ENCODE data around the gene ESRRG. TPM values are rescaled to one million over a fixed set of nuclear protein-coding genes. Genes with fewer than 3 reads are reported as not detected.
"Not testable (repeated sequence)": the region's sequence is repeated elsewhere in the genome, so short reads cannot be mapped to it uniquely, and the experiment has no call there.

The ESRRG gene
- total and polyA plus RNA-seq, 4 donors: 0.19 to 4.5 (median 1.3) TPM

GRCh38 chr1:216705676-216706075 is 17.6 kb downstream of the ESRRG start:
- no peak for TF ChIP-seq CTCF (IDR thresholded peaks at IDR 0.05; ENCODE audit: control extremely low read depth, extremely low read depth)
- DNase-seq: no peak

GRCh38 chr1:216704065-216704464 is 19.2 kb downstream of the ESRRG start:
- WGBS, 2 donors: 92 to 95% methylated on average over 9 of the region's 9 CpGs
- H3K36me3 ChIP-seq (ENCODE audit: control insufficient read depth in 4 of 4, insufficient read depth in 4 of 4, low read length in 4 of 4); H3K27ac ChIP-seq (ENCODE audit: low read depth in 1 of 2, low read length in 1 of 2): not testable (repeated sequence)

More at GRCh38 chr1:216705676-216706075, 17.6 kb downstream of the ESRRG start:
- no peak overlapping the region for H3K27ac ChIP-seq (ENCODE audit: low read depth in 1 of 2, low read length in 1 of 2)
- no peaks in the 10 kb centered on the region for H3K36me3 ChIP-seq (ENCODE audit: control insufficient read depth in 4 of 4, insufficient read depth in 4 of 4, low read length in 4 of 4)
- H3K9ac ChIP-seq (ENCODE audit: insufficient read depth in 1 of 2, low read length in 2 of 2): no peak overlapping the region
- ATAC-seq (ENCODE audit: insufficient read depth, low FRiP score): no peak
- no peak overlapping the region for H3K4me3 ChIP-seq
- H3K4me1 ChIP-seq (ENCODE audit: control insufficient read depth in 5 of 5, insufficient read depth in 5 of 5, low read length in 5 of 5): peaks cover 0 to 10% (median 0%) of the 10 kb centered on the region in 5 donors
- no peaks in the 10 kb centered on the region for H3K27me3 ChIP-seq (ENCODE audit: control insufficient read depth in 3 of 3, insufficient read depth in 3 of 3, low read length in 2 of 3)
- 80 to 82% methylated on average over 4 of the region's 4 CpGs for WGBS, 2 donors
- no peaks in the 10 kb centered on the region for H3K9me3 ChIP-seq (ENCODE audit: control insufficient read depth in 4 of 4, insufficient read depth in 3 of 4, low read length in 3 of 4)

GRCh38 chr1:216702170-216702569 is 21.1 kb downstream of the ESRRG start:
- Histone ChIP-seq H3K4me3 (no peak overlapping the region), H3K27me3 (ENCODE audit: control insufficient read depth in 3 of 3, insufficient read depth in 3 of 3, low read length in 2 of 3) (no peaks in the 10 kb centered on the region), H3K27ac (ENCODE audit: low read depth in 1 of 2, low read length in 1 of 2) (no peak overlapping the region), H3K9me3 (ENCODE audit: control insufficient read depth in 4 of 4, insufficient read depth in 3 of 4, low read length in 3 of 4) (no peaks in the 10 kb centered on the region), H3K36me3 (ENCODE audit: control insufficient read depth in 4 of 4, insufficient read depth in 4 of 4, low read length in 4 of 4) (no peaks in the 10 kb centered on the region), H3K4me1 (ENCODE audit: control insufficient read depth in 5 of 5, insufficient read depth in 5 of 5, low read length in 5 of 5) (peaks cover 0 to 8% (median 0%) of the 10 kb centered on the region in 5 donors), H3K9ac (ENCODE audit: insufficient read depth in 1 of 2, low read length in 2 of 2) (no peak overlapping the region)
- TF ChIP-seq CTCF (IDR thresholded peaks at IDR 0.05; ENCODE audit: control extremely low read depth, extremely low read depth): no peak
- ATAC-seq (ENCODE audit: insufficient read depth, low FRiP score) (no peak), DNase-seq (no peak)
- WGBS, 2 donors: 82 to 88% methylated on average over 3 of the region's 3 CpGs

More at GRCh38 chr1:216704065-216704464, 19.2 kb downstream of the ESRRG start:
- H3K27me3 ChIP-seq (ENCODE audit: control insufficient read depth in 3 of 3, insufficient read depth in 3 of 3, low read length in 2 of 3); ATAC-seq (ENCODE audit: insufficient read depth, low FRiP score); H3K4me1 ChIP-seq (ENCODE audit: control insufficient read depth in 5 of 5, insufficient read depth in 5 of 5, low read length in 5 of 5); DNase-seq; H3K9ac ChIP-seq (ENCODE audit: insufficient read depth in 1 of 2, low read length in 2 of 2); H3K4me3 ChIP-seq; H3K9me3 ChIP-seq (ENCODE audit: control insufficient read depth in 4 of 4, insufficient read depth in 3 of 4, low read length in 3 of 4): not testable (repeated sequence)

- no peak overlapping the region for H3K27ac ChIP-seq (ENCODE audit: low read depth in 1 of 2, low read length in 1 of 2)
- TF ChIP-seq CTCF (IDR thresholded peaks at IDR 0.05; ENCODE audit: control extremely low read depth, extremely low read depth): no peak
- H3K27me3 ChIP-seq (ENCODE audit: control insufficient read depth in 3 of 3, insufficient read depth in 3 of 3, low read length in 2 of 3): no peaks in the 10 kb centered on the region
- 93 to 94% methylated on average over 4 of the region's 4 CpGs for WGBS, 2 donors
- ATAC-seq (ENCODE audit: insufficient read depth, low FRiP score): no peak
- peaks cover 0 to 8% (median 0%) of the 10 kb centered on the region in 5 donors for H3K4me1 ChIP-seq (ENCODE audit: control insufficient read depth in 5 of 5, insufficient read depth in 5 of 5, low read length in 5 of 5)
- no peak overlapping the region for H3K4me3 ChIP-seq
- H3K9ac ChIP-seq (ENCODE audit: insufficient read depth in 1 of 2, low read length in 2 of 2): no peak overlapping the region
- no peaks in the 10 kb centered on the region for H3K36me3 ChIP-seq (ENCODE audit: control insufficient read depth in 4 of 4, insufficient read depth in 4 of 4, low read length in 4 of 4)
- no peaks in the 10 kb centered on the region for H3K9me3 ChIP-seq (ENCODE audit: control insufficient read depth in 4 of 4, insufficient read depth in 3 of 4, low read length in 3 of 4)
- no peak for DNase-seq
These were observed 22.4 kb downstream of the ESRRG start for GRCh38 chr1:216700779-216701178.

Data from lung (tissue), 12 donors.